ENCODE data around the gene PRPF38A.

GRCh38 chr1:52455686-52456085, 51.3 kb downstream of the PRPF38A start:
- TF ChIP-seq TAF1 (IDR thresholded peaks at IDR 0.05; ENCODE audit: low read depth) (no peak), ZBTB7A (IDR thresholded peaks at IDR 0.05; ENCODE audit: low read depth) (no peak), MAX (IDR thresholded peaks at IDR 0.05) (no peak), EGR1 (IDR thresholded peaks at IDR 0.05) (no peak), REST (IDR thresholded peaks at IDR 0.05; ENCODE audit: low read depth) (no peak), RAD21 (IDR thresholded peaks at IDR 0.05; ENCODE audit: low read depth) (no peak), USF1 (IDR thresholded peaks at IDR 0.05) (no peak), YY1 (IDR thresholded peaks at IDR 0.05; ENCODE audit: low read depth) (no peak), EP300 (IDR thresholded peaks at IDR 0.05; ENCODE audit: borderline replicate concordance) (no peak), CREB1 (IDR thresholded peaks at IDR 0.05; ENCODE audit: low read depth) (no peak), FOXM1 (IDR thresholded peaks at IDR 0.05; ENCODE audit: borderline replicate concordance, low read depth) (no peak)

Measured in Ishikawa (cell line).